ENCODE results near the gene OGA. TPM values are rescaled to one million over a fixed set of nuclear protein-coding genes. Genes with fewer than 3 reads are reported as not detected.

Gene OGA
- total RNA-seq, 1 donor from 2014 or later = 125 TPM

GRCh38 chr10:101827919-101828600, 9.8 kb upstream of the OGA start:
- H3K27ac ChIP-seq = no peak overlapping the region
- intact Hi-C loops (cut with DNase I) = no loop called here
- no peaks in the 10 kb centered on the region for H3K27me3 ChIP-seq
- DNase-seq (ENCODE audit: extremely low spot score in 2 of 2) = no peak
- no peaks in the 10 kb centered on the region for H3K36me3 ChIP-seq
- no peak overlapping the region for H3K4me3 ChIP-seq
- no peaks in the 10 kb centered on the region for H3K9me3 ChIP-seq
- peaks cover 25% of the 10 kb centered on the region for H3K4me1 ChIP-seq
- TF ChIP-seq POLR2AphosphoS5 (IDR thresholded peaks at IDR 0.05; ENCODE audit: insufficient read depth in 1 of 2, low read depth in 1 of 2) (no peak), POLR2A (IDR thresholded peaks at IDR 0.05) (no peak), CTCF (IDR thresholded peaks at IDR 0.05) (no peak)

- DNase-seq (ENCODE audit: extremely low spot score in 2 of 2) = no peak
Observed at GRCh38 chr10:101826852-101827434, 8.7 kb upstream of the OGA start.

GRCh38 chr10:101824736-101825135, 6.5 kb upstream of the OGA start:
- Histone ChIP-seq H3K9me3 (no peaks in the 10 kb centered on the region), H3K27ac (no peak overlapping the region), H3K4me3 (no peak overlapping the region), H3K36me3 (no peaks in the 10 kb centered on the region), H3K4me1 (peaks cover 5% of the 10 kb centered on the region), H3K27me3 (no peaks in the 10 kb centered on the region)
- no peak for DNase-seq (ENCODE audit: extremely low spot score in 2 of 2)
- intact Hi-C loops (cut with DNase I) = no loop called here
- TF ChIP-seq CTCF (IDR thresholded peaks at IDR 0.05) (no peak), POLR2AphosphoS5 (IDR thresholded peaks at IDR 0.05; ENCODE audit: insufficient read depth in 1 of 2, low read depth in 1 of 2) (no peak)

More at GRCh38 chr10:101826852-101827434, 8.7 kb upstream of the OGA start:
- no peak overlapping the region for H3K27ac ChIP-seq
- intact Hi-C loops (cut with DNase I) = no loop called here
- no peak overlapping the region for H3K4me3 ChIP-seq
- TF ChIP-seq POLR2A (IDR thresholded peaks at IDR 0.05) (no peak), POLR2AphosphoS5 (IDR thresholded peaks at IDR 0.05; ENCODE audit: insufficient read depth in 1 of 2, low read depth in 1 of 2) (no peak), CTCF (IDR thresholded peaks at IDR 0.05) (no peak)
- no peaks in the 10 kb centered on the region for H3K27me3 ChIP-seq
- no peaks in the 10 kb centered on the region for H3K36me3 ChIP-seq
- H3K4me1 ChIP-seq = peaks cover 23% of the 10 kb centered on the region
- H3K9me3 ChIP-seq = no peaks in the 10 kb centered on the region

GRCh38 chr10:101818872-101819633, 809 bp upstream of the OGA start:
- peak in 1 of 2 donors; percentile 1 for TF ChIP-seq POLR2A (IDR thresholded peaks at IDR 0.05)
- no peak for TF ChIP-seq POLR2AphosphoS5 (IDR thresholded peaks at IDR 0.05; ENCODE audit: insufficient read depth in 1 of 2, low read depth in 1 of 2)
- Histone ChIP-seq H3K4me3 (peak overlapping the region; percentile 73 to 99), H3K27ac (peak overlapping the region; percentile 99), H3K27me3 (no peaks in the 10 kb centered on the region), H3K4me1 (peaks cover 27% of the 10 kb centered on the region), H3K36me3 (no peaks in the 10 kb centered on the region), H3K9me3 (no peaks in the 10 kb centered on the region)
- intact Hi-C loops (cut with DNase I) = no loop called here
- DNase-seq (ENCODE audit: extremely low spot score in 2 of 2) = peak in 1 of 2 donors; percentile 89

- TF ChIP-seq CTCF (IDR thresholded peaks at IDR 0.05) = no peak
- TF ChIP-seq POLR2AphosphoS5 (IDR thresholded peaks at IDR 0.05; ENCODE audit: insufficient read depth in 1 of 2, low read depth in 1 of 2) = peak in 1 of 2 donors; percentile 17
Observed at GRCh38 chr10:101817337-101818118, 716 bp downstream of the OGA start.

More at GRCh38 chr10:101817337-101818118, 716 bp downstream of the OGA start:
- DNase-seq (ENCODE audit: extremely low spot score in 2 of 2) = no peak
- Histone ChIP-seq H3K9me3 (no peaks in the 10 kb centered on the region), H3K36me3 (peaks cover 0 to 6% of the 10 kb centered on the region in 2 donors), H3K27me3 (no peaks in the 10 kb centered on the region), H3K4me1 (peaks cover 42% of the 10 kb centered on the region), H3K27ac (peak overlapping the region; percentile 99), H3K4me3 (peak overlapping the region; percentile 73 to 99)
- intact Hi-C loops (cut with DNase I) = no loop called here
